ENCODE results near the gene SNX32.

SNX32 gene

DNA sequence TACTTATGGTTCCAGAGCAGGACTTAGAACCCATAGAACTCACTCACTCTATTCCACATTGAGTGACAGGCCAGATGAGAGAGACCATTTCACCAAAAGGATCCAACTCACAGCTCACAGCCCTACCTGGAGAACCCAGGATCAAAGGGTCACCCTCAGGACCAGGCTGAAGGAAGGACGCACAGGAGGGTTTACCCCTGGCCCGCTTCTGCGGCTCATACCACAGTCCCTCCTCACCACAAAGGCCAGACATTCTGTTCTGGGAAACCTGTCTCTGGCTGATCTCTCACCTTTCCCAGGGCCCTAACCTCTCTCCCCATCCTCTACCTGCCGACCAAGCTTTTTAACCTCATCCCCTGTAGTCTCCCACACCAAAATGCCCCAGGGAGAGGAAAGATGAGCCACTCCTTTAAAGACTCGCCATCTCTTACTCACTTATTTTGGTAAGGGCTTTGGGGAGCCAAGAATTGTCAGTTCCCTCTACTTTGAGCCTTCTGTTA is 61.8 kb downstream of the SNX32 start:
- TF ChIP-seq CTCF (IDR thresholded peaks at IDR 0.05; ENCODE audit: low read depth, low read length): no peak
- no peak for DNase-seq (ENCODE audit: extremely low read depth, low read depth)

DNA sequence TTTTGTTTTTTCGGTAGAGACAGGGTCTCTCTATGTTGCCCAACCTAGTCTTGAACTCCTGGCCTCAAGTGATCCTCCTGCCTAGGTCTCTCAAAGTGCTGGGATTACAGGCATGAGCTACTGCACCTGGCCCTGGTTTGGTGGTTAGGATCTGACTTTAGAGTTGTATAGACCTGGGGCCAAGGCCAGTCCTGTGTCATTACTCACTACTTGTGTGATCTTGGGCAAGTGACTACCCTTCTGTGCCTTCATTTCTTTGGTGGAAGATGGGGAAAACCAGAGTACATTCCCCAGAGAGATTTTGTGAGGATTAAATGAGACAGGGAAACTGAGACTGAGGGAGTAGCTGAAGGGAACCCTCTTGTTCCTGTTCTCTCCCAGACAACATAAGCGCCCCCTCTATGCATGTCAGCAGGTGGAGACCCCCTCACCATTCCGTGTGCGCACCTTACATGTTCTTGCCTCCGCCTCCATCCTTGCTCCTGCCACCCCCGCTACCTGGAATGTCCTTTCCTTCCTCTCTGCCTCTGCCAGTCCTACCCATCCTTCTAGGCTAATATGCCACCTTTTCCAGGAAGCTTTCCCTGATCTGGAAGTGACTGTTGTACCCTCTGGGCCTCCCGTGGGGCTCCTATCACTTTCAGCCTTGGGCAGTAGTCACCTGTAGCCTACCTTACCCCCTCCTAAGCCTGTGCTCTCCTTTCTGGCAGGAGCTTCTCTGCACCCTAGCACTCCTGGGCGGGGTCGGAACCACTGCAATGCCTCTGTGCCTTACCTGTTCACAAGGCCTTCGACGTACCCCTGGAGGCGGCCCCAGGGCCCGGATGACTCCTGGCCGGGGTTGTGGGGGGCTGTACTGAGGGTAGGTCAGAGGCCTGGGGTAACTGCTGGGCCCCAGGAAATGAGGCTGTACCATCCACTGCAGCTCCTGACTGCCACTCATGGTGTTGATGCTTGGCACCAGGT is 62.6 kb downstream of the SNX32 start:
- DNase-seq (ENCODE audit: extremely low read depth, low read depth): no peak
- TF ChIP-seq CTCF (IDR thresholded peaks at IDR 0.05; ENCODE audit: low read depth, low read length): no peak

DNA sequence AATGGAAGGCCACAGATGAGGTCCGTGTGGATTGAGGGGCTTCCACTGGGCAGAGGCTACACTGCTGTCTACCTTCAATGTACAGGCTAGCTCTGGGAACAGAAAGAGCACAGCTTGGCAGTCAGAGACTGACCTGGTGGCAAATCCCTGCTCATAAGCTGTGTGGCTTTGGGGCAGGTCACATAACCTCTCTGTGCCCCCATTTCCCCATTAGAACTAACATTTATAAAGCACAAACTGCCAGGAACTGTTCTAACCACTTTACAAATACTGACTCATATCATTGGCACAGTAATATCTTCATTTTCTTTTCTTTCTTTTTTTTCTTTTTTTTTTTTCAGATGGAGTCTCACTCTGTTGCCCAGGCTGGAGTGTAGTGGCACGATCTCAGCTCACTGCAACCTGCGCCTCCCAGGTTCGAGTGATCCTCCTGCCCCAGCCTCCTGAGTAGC is 63.3 kb downstream of the SNX32 start:
- DNase-seq (ENCODE audit: extremely low read depth, low read depth): no peak
- TF ChIP-seq CTCF (IDR thresholded peaks at IDR 0.05; ENCODE audit: low read depth, low read length): no peak

DNA sequence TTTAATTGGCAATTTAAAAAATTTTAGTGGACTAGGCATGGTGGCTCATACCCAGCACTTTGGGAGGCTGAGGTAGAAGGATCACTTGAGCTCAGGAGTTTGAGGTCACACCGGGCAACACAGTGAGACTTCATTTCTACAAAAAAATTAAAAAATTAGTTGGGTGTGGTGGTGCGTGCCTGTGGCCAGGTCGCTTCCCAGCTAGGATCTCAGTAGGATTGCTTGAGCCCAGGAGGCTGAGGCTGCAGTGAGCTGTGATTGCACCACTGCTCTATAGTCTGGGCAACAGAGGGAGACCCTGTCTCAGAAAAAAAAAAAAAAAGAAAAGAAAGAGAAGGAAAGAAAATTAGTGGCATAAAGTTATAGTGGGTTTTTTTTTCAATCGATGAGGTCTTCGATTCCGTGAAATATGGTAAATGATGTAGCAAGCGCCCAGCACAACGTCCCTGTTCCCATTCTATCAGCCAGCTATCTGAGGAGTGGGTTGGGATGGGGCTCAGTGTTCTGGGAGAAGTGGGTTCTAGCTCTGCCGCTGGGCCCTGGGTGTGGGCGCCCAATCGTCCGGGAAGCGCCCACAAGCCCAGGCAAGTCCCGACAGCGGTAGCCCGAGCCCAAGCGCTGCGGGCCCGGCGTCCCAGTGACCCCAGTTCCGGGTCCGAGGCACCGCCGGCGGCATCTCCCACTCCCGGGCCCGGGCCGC is 65.0 kb downstream of the SNX32 start:
- DNase-seq (ENCODE audit: extremely low read depth, low read depth): no peak
- no peak for TF ChIP-seq CTCF (IDR thresholded peaks at IDR 0.05; ENCODE audit: low read depth, low read length)

DNA sequence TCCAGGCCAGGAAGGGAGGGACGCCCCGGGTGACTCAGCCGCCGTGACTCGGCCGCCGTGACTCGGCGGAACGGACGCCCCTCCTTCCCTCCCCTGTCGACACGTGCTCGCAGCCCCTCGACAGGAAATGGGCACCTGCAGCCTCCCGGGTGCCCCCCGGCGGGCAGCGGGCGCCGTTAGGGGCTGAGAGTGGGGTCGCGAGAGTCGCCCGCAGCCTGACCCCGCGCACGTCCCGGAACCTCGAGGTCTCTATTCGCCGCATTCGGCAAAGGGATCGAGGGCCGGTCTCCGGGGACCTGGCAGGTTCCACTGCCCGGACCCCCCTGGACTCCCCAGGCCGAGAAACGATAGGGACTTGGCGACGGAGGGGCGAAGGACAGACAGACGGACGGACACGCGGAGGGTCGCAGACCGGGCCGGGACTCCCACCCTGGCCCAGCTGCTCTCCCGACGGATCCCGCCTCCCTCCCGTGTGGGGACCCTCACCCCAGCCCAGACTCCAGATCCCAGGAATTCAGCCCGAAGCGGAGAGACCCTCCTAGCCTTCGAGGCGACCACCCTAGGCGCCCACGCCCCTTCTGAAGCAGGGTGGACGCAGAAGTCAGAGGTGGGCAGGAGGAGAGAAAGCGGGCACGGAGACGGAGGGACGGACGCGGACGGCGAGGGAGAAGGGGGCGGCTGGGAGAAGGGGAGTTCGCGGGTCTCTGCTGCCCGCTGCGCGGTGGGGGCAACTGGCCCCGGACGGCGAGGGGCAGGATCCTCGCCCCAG is 65.8 kb downstream of the SNX32 start:
- DNase-seq (ENCODE audit: extremely low read depth, low read depth): peak; percentile 64
- no peak; the same call in 1 of the 2 replicates for TF ChIP-seq CTCF (IDR thresholded peaks at IDR 0.05; ENCODE audit: low read depth, low read length)

DNA sequence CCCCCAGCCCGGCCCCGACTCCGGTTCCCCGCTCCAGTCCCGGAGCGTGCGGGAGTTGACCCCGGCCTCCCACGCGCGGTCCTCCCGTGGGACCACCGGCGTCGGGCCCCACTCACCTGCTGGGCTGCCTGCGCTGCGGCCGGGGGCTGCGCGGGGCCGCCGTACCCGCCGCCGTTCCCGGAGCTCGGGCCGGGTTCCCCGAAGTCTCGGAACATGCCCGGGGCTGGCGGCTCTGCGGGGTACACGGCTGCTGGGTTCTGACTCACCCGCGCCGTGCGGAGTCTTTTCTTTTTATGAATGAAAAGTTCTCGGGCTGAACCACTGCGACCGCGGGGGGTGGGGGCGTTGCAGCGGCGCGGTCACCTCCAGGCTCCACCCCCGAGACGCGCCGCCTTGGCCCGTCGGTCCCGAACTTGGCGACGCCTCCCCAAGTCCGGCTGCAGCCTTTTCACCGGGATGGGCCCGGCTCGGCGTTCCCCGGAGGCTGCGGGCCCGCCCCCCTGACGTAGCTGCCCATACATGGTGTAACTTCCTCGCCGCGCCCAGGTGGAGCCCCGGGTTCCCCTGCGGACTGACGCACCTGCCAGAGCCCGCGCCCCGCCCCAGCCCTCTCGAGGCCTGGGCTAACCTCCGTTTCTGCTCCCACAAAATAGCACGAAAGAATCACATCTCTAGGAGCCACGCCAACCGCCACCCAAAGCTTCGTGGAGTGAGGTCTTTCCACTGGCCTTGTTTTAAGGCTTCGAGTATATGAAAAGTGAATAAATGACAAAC is 66.5 kb downstream of the SNX32 start, which contains the start of gene FOSL1:
Gene FOSL1, minus strand, starts transcription at position 264 of the 774 bp plus-strand sequence. Its CDS starts 49 bp downstream, at position 215.
- TF ChIP-seq CTCF (IDR thresholded peaks at IDR 0.05; ENCODE audit: low read depth, low read length): no peak
- DNase-seq (ENCODE audit: extremely low read depth, low read depth): peak; percentile 94
